Measurements from ENCODE around the gene TADA3. TPM values are rescaled to one million over a fixed set of nuclear protein-coding genes. Genes with fewer than 3 reads are reported as not detected.

TADA3 gene
- total and polyA plus RNA-seq, 2 of the 4 experiments (the other 2 are of a cell fraction) = 68.0 to 83.0 TPM

GRCh38 chr3:9745521-9745920 is 46.8 kb downstream of the TADA3 start:
- Histone ChIP-seq H3K18ac (ENCODE audit: low read depth, low read length) (no peak overlapping the region), H2AK5ac (ENCODE audit: low read depth, low read length) (no peak overlapping the region), H3K4me3 (ENCODE audit: insufficient read depth, low read depth, low read length) (no peak overlapping the region), H3K23ac (ENCODE audit: low read depth, low read length) (no peak overlapping the region), H3K36me3 (ENCODE audit: control insufficient read depth, insufficient read depth, low read length) (peaks cover 67% of the 10 kb centered on the region), H3K4ac (ENCODE audit: low read depth, low read length) (no peak overlapping the region), H2BK15ac (ENCODE audit: low read depth, low read length) (no peak overlapping the region), H3K56ac (ENCODE audit: extremely low read depth, insufficient read depth, low read length) (no peak overlapping the region), H2BK5ac (ENCODE audit: low read depth, low read length, poor library complexity, severe bottlenecking) (no peak overlapping the region), H4K8ac (ENCODE audit: low read depth in 2 of 2, low read length in 2 of 2) (no peak overlapping the region), H3K9ac (ENCODE audit: low read depth, low read length) (no peak overlapping the region), H2BK120ac (ENCODE audit: low read depth, low read length) (no peak overlapping the region), H2AFZ (replicated peaks; ENCODE audit: low read length, poor library complexity) (no peak overlapping the region), H3K9me1 (ENCODE audit: insufficient read depth, low read length) (peaks cover 12% of the 10 kb centered on the region), H2AK9ac (replicated peaks; ENCODE audit: low read depth, low read length, poor library complexity) (no peak overlapping the region), H3K27me3 (ENCODE audit: control insufficient read depth, insufficient read depth, low read length) (no peaks in the 10 kb centered on the region), H3K14ac (replicated peaks; ENCODE audit: low read depth, low read length) (no peak overlapping the region), H3K4me1 (ENCODE audit: control insufficient read depth, insufficient read depth, low read length) (peaks cover 16% of the 10 kb centered on the region), H4K91ac (ENCODE audit: insufficient read depth, low read depth, low read length) (no peak overlapping the region), H4K5ac (ENCODE audit: low read depth, low read length) (no peak overlapping the region), H2BK20ac (ENCODE audit: low read depth, low read length) (no peak overlapping the region), H3K79me1 (ENCODE audit: low read depth in 1 of 2, low read length in 2 of 2) (peaks cover 6 to 29% of the 10 kb centered on the region in 2 experiments), H3K9me3 (ENCODE audit: control insufficient read depth, insufficient read depth, low read length) (no peaks in the 10 kb centered on the region), H3K4me2 (ENCODE audit: low read depth, low read length) (no peak overlapping the region), H4K20me1 (ENCODE audit: insufficient read depth, low read length) (no peaks in the 10 kb centered on the region), H3K27ac (ENCODE audit: insufficient read depth, low read length) (no peak overlapping the region)
- no TSS peak for BruUV-seq (replicated peaks)
- in situ Hi-C loops (cut with MboI; ENCODE audit: low sequenced_read_pairs) (no loop called here), intact Hi-C loops (cut with micrococcal nuclease) (no loop called here), dilution Hi-C loops (cut with HindIII; ENCODE audit: low sequenced_read_pairs, unreplicated experiment) (no loop called here)
- 82% methylated on average over 3 of the region's 12 CpGs; no CpG with 5 or more reads in 1 of the 2 experiments for WGBS, 2 experiments (ENCODE audit: extremely low coverage in 2 of 2, insufficient read length in 1 of 2)
- ChIA-PET POLR2A (ENCODE audit: unreplicated experiment) (no interaction called here), CTCF (no interaction called here)
- no peak for DNase-seq
- TF ChIP-seq RAD21 (IDR thresholded peaks at IDR 0.05; ENCODE audit: low read length) (no peak), BHLHE40 (IDR thresholded peaks at IDR 0.05; ENCODE audit: low read depth, low read length) (no peak), MAFK (IDR thresholded peaks at IDR 0.05; ENCODE audit: low read depth, low read length) (no peak), MAZ (IDR thresholded peaks at IDR 0.05; ENCODE audit: borderline replicate concordance, low read depth, low read length) (no peak), POLR2A (IDR thresholded peaks at IDR 0.05; ENCODE audit: low read depth, low read length) (no peak), CEBPB (IDR thresholded peaks at IDR 0.05; ENCODE audit: low read depth, low read length) (no peak), ELK1 (IDR thresholded peaks at IDR 0.05; ENCODE audit: borderline replicate concordance, low read depth, low read length) (no peak), SMC3 (IDR thresholded peaks at IDR 0.05; ENCODE audit: low read depth, low read length) (no peak), NFE2L2 (IDR thresholded peaks at IDR 0.05; ENCODE audit: low read depth, low read length) (no peak), CHD1 (IDR thresholded peaks at IDR 0.05; ENCODE audit: low read depth, low read length) (no peak), MXI1 (IDR thresholded peaks at IDR 0.05; ENCODE audit: borderline replicate concordance, low read depth, low read length) (no peak), CTCF (conservative IDR thresholded peaks at IDR 0.05; ENCODE audit: low read depth, low read length) (no peak), RFX5 (IDR thresholded peaks at IDR 0.05; ENCODE audit: low read depth, low read length) (no peak), USF2 (IDR thresholded peaks at IDR 0.05; ENCODE audit: low read depth, low read length) (no peak), RCOR1 (IDR thresholded peaks at IDR 0.05; ENCODE audit: insufficient replicate concordance, low read length) (no peak), FOS (IDR thresholded peaks at IDR 0.05; ENCODE audit: low read depth, low read length) (no peak)
- ATAC-seq (ENCODE audit: low read depth) = no peak

Data from IMR-90 (cell line).